Measurements from ENCODE around the gene TOR2A.

DNA sequence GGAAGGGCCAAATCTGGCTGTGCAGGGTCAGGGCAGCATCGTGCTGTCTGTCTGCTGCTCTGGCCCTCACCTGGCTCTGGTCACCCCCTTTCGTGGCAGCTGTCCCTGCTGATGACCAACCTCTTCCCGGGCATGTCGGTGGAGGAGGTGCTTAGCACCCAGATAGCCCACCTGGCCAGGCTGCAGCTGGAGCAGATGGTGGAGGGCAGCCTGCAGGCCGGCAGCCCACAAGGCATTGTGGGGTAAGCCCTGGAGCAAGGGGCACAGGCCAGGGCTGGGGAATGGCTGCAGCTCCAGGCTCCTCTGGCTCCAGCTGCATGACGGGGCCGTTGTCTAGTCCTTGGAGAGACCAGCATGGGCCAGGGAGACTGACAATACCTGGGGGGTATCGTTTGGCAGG is 8.2 kb downstream of the TOR2A start:
- TF ChIP-seq, protein P1, sequence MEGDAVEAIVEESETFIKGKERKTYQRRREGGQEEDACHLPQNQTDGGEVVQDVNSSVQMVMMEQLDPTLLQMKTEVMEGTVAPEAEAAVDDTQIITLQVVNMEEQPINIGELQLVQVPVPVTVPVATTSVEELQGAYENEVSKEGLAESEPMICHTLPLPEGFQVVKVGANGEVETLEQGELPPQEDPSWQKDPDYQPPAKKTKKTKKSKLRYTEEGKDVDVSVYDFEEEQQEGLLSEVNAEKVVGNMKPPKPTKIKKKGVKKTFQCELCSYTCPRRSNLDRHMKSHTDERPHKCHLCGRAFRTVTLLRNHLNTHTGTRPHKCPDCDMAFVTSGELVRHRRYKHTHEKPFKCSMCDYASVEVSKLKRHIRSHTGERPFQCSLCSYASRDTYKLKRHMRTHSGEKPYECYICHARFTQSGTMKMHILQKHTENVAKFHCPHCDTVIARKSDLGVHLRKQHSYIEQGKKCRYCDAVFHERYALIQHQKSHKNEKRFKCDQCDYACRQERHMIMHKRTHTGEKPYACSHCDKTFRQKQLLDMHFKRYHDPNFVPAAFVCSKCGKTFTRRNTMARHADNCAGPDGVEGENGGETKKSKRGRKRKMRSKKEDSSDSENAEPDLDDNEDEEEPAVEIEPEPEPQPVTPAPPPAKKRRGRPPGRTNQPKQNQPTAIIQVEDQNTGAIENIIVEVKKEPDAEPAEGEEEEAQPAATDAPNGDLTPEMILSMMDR (IDR thresholded peaks at IDR 0.05 in 8 of 11, conservative IDR thresholded peaks at IDR 0.05 in 3 of 11): no peak
- TF ChIP-seq POLR2A (IDR thresholded peaks at IDR 0.05): no peak
- TF ChIP-seq POLR2AphosphoS5 (IDR thresholded peaks at IDR 0.05): no peak

Measured in spleen (tissue), 7 donors.